Liver (tissue), 9 donors: ENCODE results near the gene VTN. TPM values are rescaled to one million over a fixed set of nuclear protein-coding genes. Genes with fewer than 3 reads are reported as not detected.

Experiments used
- DNase-seq: peaks from one replicate; pipeline ENCODE4 v3.0.0-alpha.2; 2017; ENCODE audit warnings: low spot score
- H3K27ac ChIP-seq, 2 donors: one replicate each; pipeline ENCODE4 v1.7.0; 2013; ENCODE audit warnings: inconsistent platforms in 2 of 2, low read length in 2 of 2, control low read depth in 1 of 2, low read depth in 1 of 2, mild to moderate bottlenecking in 1 of 2
- H3K27me3 ChIP-seq, 4 donors: one replicate each; pipeline versions ENCODE4 v1.6.1 to v1.7.0; 2013; ENCODE audit warnings: low read length in 3 of 4, inconsistent platforms in 1 of 4, mild to moderate bottlenecking in 1 of 4, moderate library complexity in 1 of 4; ENCODE audit not compliant: control insufficient read depth in 4 of 4, insufficient read depth in 4 of 4
- H3K36me3 ChIP-seq, 4 donors: one replicate each; pipeline versions ENCODE4 v1.6.1 to v1.7.0; 2013; ENCODE audit warnings: low read length in 3 of 4, mild to moderate bottlenecking in 3 of 4, low read depth in 1 of 4, moderate library complexity in 1 of 4; ENCODE audit not compliant: control insufficient read depth in 4 of 4, insufficient read depth in 3 of 4
- H3K4me1 ChIP-seq, 4 donors: one replicate each; pipeline versions ENCODE4 v1.6.1 to v1.7.0; 2013; ENCODE audit warnings: low read length in 3 of 4, mild to moderate bottlenecking in 3 of 4, moderate library complexity in 1 of 4; ENCODE audit not compliant: control insufficient read depth in 4 of 4, insufficient read depth in 4 of 4
- H3K4me3 ChIP-seq, 3 donors: one replicate each; pipeline versions ENCODE4 v1.6.1 to v1.7.0; 2013; ENCODE audit warnings: low read length in 3 of 3, control low read depth in 1 of 3, low read depth in 1 of 3, mild to moderate bottlenecking in 1 of 3
- H3K9ac ChIP-seq, 2 donors: one replicate each; pipeline ENCODE4 v1.7.0; 2013; ENCODE audit warnings: low read length in 2 of 2, mild to moderate bottlenecking in 2 of 2, moderate library complexity in 2 of 2, control low read depth in 1 of 2, low read depth in 1 of 2
- H3K9me3 ChIP-seq, 4 donors: one replicate each; pipeline versions ENCODE4 v1.6.1 to v1.7.0; 2013; ENCODE audit warnings: low read length in 3 of 4; ENCODE audit not compliant: control insufficient read depth in 4 of 4
- ATF3 ChIP-seq: IDR thresholded peaks from 2 replicates; pipeline ENCODE4 v1.6.1; 2016; ENCODE audit warnings: antibody characterized with exemption
- CTCF ChIP-seq: fragments of 150-350 bp; IDR thresholded peaks from 2 replicates; pipeline ENCODE4 v1.5.1; 2017; ENCODE audit warnings: improper control_type of control experiment, low read depth, low read length; ENCODE audit not compliant: missing input control
- EGR1 ChIP-seq, 2 donors: IDR thresholded peaks; 2 replicates each; pipeline ENCODE4 v1.6.1; 2016 to 2018; ENCODE audit warnings: antibody characterized with exemption in 2 of 2, low read depth in 2 of 2
- FOXA1 ChIP-seq: IDR thresholded peaks from 2 replicates; pipeline ENCODE4 v1.6.1; 2016; ENCODE audit warnings: antibody characterized with exemption
- FOXA2 ChIP-seq: IDR thresholded peaks from 2 replicates; pipeline ENCODE4 v1.6.1; 2016; ENCODE audit warnings: antibody characterized with exemption
- GABPA ChIP-seq, 2 donors: IDR thresholded peaks in 1 of 2; conservative IDR thresholded peaks in 1 of 2; 2 replicates each; pipeline ENCODE4 v1.6.1; 2016; ENCODE audit warnings: antibody characterized with exemption in 2 of 2, mild to moderate bottlenecking in 1 of 2, moderate library complexity in 1 of 2
- HNF4A ChIP-seq, 2 donors: conservative IDR thresholded peaks; 2 replicates each; pipeline ENCODE4 v1.6.1; 2016; ENCODE audit warnings: antibody characterized with exemption in 2 of 2, mild to moderate bottlenecking in 2 of 2
- HNF4G ChIP-seq: IDR thresholded peaks from 2 replicates; pipeline ENCODE4 v1.6.1; 2016; ENCODE audit warnings: antibody characterized with exemption
- JUND ChIP-seq, 2 donors: IDR thresholded peaks; 2 replicates each; pipeline ENCODE4 v1.6.1; 2016; ENCODE audit warnings: antibody characterized with exemption in 2 of 2
- MAX ChIP-seq: IDR thresholded peaks from 2 replicates; pipeline ENCODE4 v1.6.1; 2016; ENCODE audit warnings: antibody characterized with exemption
- NR2F2 ChIP-seq: IDR thresholded peaks from 2 replicates; pipeline ENCODE4 v1.6.1; 2016; ENCODE audit warnings: antibody characterized with exemption
- RAD21 ChIP-seq, 2 donors: IDR thresholded peaks; 2 replicates each; pipeline ENCODE4 v1.6.1; 2016; ENCODE audit warnings: antibody characterized with exemption in 2 of 2, mild to moderate bottlenecking in 2 of 2
- REST ChIP-seq: IDR thresholded peaks from 2 replicates; pipeline ENCODE4 v1.6.1; 2016; ENCODE audit warnings: antibody characterized with exemption, mild to moderate bottlenecking
- RXRA ChIP-seq, 2 donors: IDR thresholded peaks; 2 replicates each; pipeline ENCODE4 v1.6.1; 2017 to 2018; ENCODE audit warnings: antibody characterized with exemption in 2 of 2, mild to moderate bottlenecking in 1 of 2
- SP1 ChIP-seq: IDR thresholded peaks from 2 replicates; pipeline ENCODE4 v1.6.1; 2018; ENCODE audit warnings: antibody characterized with exemption, mild to moderate bottlenecking
- TAF1 ChIP-seq: conservative IDR thresholded peaks from 2 replicates; pipeline ENCODE4 v1.6.1; 2016; ENCODE audit warnings: antibody characterized with exemption, mild to moderate bottlenecking
- YY1 ChIP-seq: IDR thresholded peaks from 2 replicates; pipeline ENCODE4 v1.6.1; 2016; ENCODE audit warnings: antibody characterized with exemption, mild to moderate bottlenecking
- ZBTB33 ChIP-seq: IDR thresholded peaks from 2 replicates; pipeline ENCODE4 v1.6.1; 2016; ENCODE audit warnings: antibody characterized with exemption
- WGBS: extraction: QIAGEN DNeasy Blood & Tissue Kit; methylation state at CpG from one replicate; pipeline ENCODE4 v1.1.7; 2013; 5-methylcytosine and 5-hydroxymethylcytosine counted together
- polyA plus RNA-seq, 2 donors: library from polyadenylated mRNA; stranded (reverse) in 1 of 2; unstranded in 1 of 2; fragments of 200-250 nt in 1 of 2; fragments of >200 nt in 1 of 2; fragmentation: Nextera tagmentation in 1 of 2; extraction: Ambion mirVana in 1 of 2; gene quantifications; one replicate each; pipeline versions ENCODE4 v1.2.1 to v1.2.3, GENCODE V29; 2013 to 2015
- total RNA-seq, 2 donors: library from RNA; depleted of rRNA; stranded (reverse); fragments of >200 nt; gene quantifications; one replicate each; pipeline ENCODE4 v1.2.3, GENCODE V29; 2014
- donor health status: healthy.
- donor health status: healthy.
- donor health status: healthy.
- donor health status: healthy.
- donor health status: healthy.

Gene VTN
- total and polyA plus RNA-seq, 4 donors: 1,668 to 4,059 (median 3,520) TPM

GRCh38 chr17:28342313-28342712, 27.8 kb downstream of the VTN start:
- no peak overlapping the region for H3K9ac ChIP-seq
- TF ChIP-seq FOXA1: no peak
- no peak for TF ChIP-seq REST
- no peak for TF ChIP-seq JUND (IDR thresholded peaks at IDR 0.05)
- no peak for TF ChIP-seq FOXA2
- no peak for TF ChIP-seq EGR1 (IDR thresholded peaks at IDR 0.05; ENCODE audit: low read depth in 2 of 2)
- TF ChIP-seq SP1: no peak
- no peak for TF ChIP-seq GABPA (IDR thresholded peaks at IDR 0.05 in 1 of 2, conservative IDR thresholded peaks at IDR 0.05 in 1 of 2)
- TF ChIP-seq CTCF: no peak
- TF ChIP-seq MAX: no peak
- TF ChIP-seq ZBTB33: no peak
- no peak for TF ChIP-seq HNF4G
- TF ChIP-seq YY1: no peak
- TF ChIP-seq RXRA (IDR thresholded peaks at IDR 0.05): no peak
- no peak for TF ChIP-seq TAF1
- no peak for TF ChIP-seq NR2F2
- TF ChIP-seq HNF4A (conservative IDR thresholded peaks at IDR 0.05): no peak
- no peak overlapping the region for H3K4me3 ChIP-seq
- peak overlapping the region; percentile 3 to 14 for H3K27ac ChIP-seq
- no peaks in the 10 kb centered on the region for H3K27me3 ChIP-seq
- peaks cover 12 to 54% (median 36%) of the 10 kb centered on the region in 4 donors for H3K36me3 ChIP-seq
- WGBS: 95% methylated on average over 14 of the region's 14 CpGs
- no peaks in the 10 kb centered on the region for H3K9me3 ChIP-seq
- peaks cover 19 to 59% (median 46%) of the 10 kb centered on the region in 4 donors for H3K4me1 ChIP-seq
- no peak for DNase-seq

- H3K4me1 ChIP-seq: peaks cover 17 to 59% (median 48%) of the 10 kb centered on the region in 4 donors
- no peak for DNase-seq
- TF ChIP-seq EGR1 (IDR thresholded peaks at IDR 0.05; ENCODE audit: low read depth in 2 of 2) (no peak), YY1 (no peak), HNF4G (no peak), RAD21 (IDR thresholded peaks at IDR 0.05) (no peak), ZBTB33 (no peak), FOXA2 (no peak), HNF4A (conservative IDR thresholded peaks at IDR 0.05) (no peak), TAF1 (no peak), GABPA (IDR thresholded peaks at IDR 0.05 in 1 of 2, conservative IDR thresholded peaks at IDR 0.05 in 1 of 2) (no peak), REST (no peak), JUND (IDR thresholded peaks at IDR 0.05) (no peak), ATF3 (no peak)
- H3K36me3 ChIP-seq: peaks cover 11 to 54% (median 36%) of the 10 kb centered on the region in 4 donors
- H3K9me3 ChIP-seq: no peaks in the 10 kb centered on the region
- no peak overlapping the region for H3K9ac ChIP-seq
- no peaks in the 10 kb centered on the region for H3K27me3 ChIP-seq
- 97% methylated on average over 11 of the region's 11 CpGs for WGBS
- H3K27ac ChIP-seq: no peak overlapping the region
- no peak overlapping the region for H3K4me3 ChIP-seq
Observed at GRCh38 chr17:28341516-28341915, 28.6 kb downstream of the VTN start.
